ENCODE results near the gene KRT36. TPM values are rescaled to one million over a fixed set of nuclear protein-coding genes. Genes with fewer than 3 reads are reported as not detected.

KRT36 gene
- total RNA-seq, 4 donors from 2014 or later = 0.97 TPM; not detected in 3

DNA sequence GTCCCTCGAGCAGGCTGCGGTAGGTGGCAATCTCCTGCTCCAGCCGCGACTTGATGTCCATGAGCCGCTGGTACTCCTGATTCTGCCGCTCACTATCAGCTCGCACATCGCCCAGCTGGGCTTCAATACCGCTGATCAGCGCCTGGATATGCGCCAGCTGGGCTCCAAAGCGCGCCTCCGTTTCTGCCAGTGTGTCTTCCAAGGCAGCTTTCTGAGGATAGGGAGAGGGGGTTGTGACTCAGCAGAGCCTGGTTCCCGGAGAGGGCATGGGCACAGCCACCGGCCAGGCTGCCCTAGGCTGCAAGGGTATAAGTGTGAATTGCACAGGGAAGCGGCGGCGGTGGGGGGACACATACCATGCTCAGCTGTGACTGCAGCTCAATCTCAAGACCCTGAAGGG lies 34.1 kb upstream of the KRT36 start:
- no peak overlapping the region for H3K4me3 ChIP-seq (ENCODE audit: low read depth, poor library complexity, severe bottlenecking)
- no peak for DNase-seq (ENCODE audit: low spot score in 2 of 2)
- intact Hi-C loops (cut with DNase I; ENCODE audit: low total_unique reads) = no loop called here
- no peak for TF ChIP-seq CTCF (IDR thresholded peaks at IDR 0.05)
- TF ChIP-seq POLR2A (IDR thresholded peaks at IDR 0.05) = no peak
- 58 to 64% methylated on average over 19 of the region's 19 CpGs for WGBS, 2 donors

DNA sequence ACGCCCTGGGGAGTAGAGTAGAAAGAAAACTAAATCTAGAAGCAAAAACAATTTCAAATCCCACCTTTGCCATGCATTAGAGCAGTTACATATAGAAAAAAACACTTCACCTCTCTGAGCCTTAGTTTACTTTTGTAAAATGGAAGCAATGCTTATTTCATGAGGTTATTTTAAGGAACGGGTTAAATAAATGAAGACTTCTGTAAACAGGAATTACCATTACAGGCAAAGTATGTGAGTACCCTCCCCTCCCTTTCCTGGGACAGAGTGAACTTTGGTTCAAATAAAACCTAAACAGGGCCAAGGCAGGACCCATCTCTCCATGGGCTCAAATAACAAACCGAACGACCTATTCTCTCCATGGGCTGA lies 33.5 kb upstream of the KRT36 start:
- TF ChIP-seq CTCF (IDR thresholded peaks at IDR 0.05) (no peak), POLR2A (IDR thresholded peaks at IDR 0.05) (no peak)
- no peak overlapping the region for H3K4me3 ChIP-seq (ENCODE audit: low read depth, poor library complexity, severe bottlenecking)
- no peak for DNase-seq (ENCODE audit: low spot score in 2 of 2)
- 71 to 81% methylated on average over 4 of the region's 4 CpGs for WGBS, 2 donors
- intact Hi-C loops (cut with DNase I; ENCODE audit: low total_unique reads) = no loop called here

GRCh38 chr17:41522301-41523224 lies 32.9 kb upstream of the KRT36 start:
- no peak for DNase-seq (ENCODE audit: low spot score in 2 of 2)
- 80 to 81% methylated on average over 9 to 12 of the region's 12 CpGs for WGBS, 2 donors

DNA sequence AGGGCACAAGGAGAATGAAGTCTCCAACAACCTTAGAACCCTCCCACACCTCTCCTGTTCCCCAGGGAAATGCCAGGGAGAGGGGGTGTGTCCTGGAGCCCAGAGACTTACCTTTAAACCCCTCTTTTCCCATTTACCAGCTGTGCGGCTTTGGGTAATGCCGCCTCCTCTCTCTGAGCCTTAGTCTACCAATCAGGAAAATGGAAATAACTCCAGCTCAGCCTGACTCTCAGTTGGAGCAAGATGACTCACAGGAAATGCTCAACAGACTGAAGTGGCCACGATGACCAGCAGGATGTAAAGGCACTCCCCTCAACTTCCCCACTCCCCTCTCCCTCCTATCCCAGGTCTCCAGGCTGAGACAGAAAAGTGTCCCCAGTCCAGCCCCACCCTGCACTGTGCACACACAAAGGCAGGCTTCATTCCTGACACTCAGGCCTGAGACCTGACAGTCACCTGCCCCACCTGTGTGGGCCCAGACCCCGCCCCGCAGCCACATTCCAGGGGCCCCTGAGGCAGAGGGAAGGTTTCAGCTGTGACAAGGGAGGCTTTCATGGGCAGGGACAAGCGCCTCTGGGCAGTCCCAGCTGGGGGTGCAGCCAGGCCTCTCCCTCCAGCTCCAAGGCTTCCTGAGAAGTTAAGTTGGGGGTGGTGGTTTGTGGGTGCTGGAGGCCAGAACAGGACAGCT lies 32.0 kb upstream of the KRT36 start:
- no peak for DNase-seq (ENCODE audit: low spot score in 2 of 2)
- WGBS, 2 donors = 55 to 61% methylated on average over 6 of the region's 6 CpGs
- intact Hi-C loops (cut with DNase I; ENCODE audit: low total_unique reads) = no loop called here
- H3K4me3 ChIP-seq (ENCODE audit: low read depth, poor library complexity, severe bottlenecking) = no peak overlapping the region
- no peak for TF ChIP-seq POLR2A (IDR thresholded peaks at IDR 0.05)
- TF ChIP-seq CTCF (IDR thresholded peaks at IDR 0.05) = no peak

More at GRCh38 chr17:41522301-41523224, 32.9 kb upstream of the KRT36 start:
- H3K4me3 ChIP-seq (ENCODE audit: low read depth, poor library complexity, severe bottlenecking) = no peak overlapping the region
- intact Hi-C loops (cut with DNase I; ENCODE audit: low total_unique reads) = no loop called here
- no peak for TF ChIP-seq POLR2A (IDR thresholded peaks at IDR 0.05)
- TF ChIP-seq CTCF (IDR thresholded peaks at IDR 0.05) = no peak

DNA sequence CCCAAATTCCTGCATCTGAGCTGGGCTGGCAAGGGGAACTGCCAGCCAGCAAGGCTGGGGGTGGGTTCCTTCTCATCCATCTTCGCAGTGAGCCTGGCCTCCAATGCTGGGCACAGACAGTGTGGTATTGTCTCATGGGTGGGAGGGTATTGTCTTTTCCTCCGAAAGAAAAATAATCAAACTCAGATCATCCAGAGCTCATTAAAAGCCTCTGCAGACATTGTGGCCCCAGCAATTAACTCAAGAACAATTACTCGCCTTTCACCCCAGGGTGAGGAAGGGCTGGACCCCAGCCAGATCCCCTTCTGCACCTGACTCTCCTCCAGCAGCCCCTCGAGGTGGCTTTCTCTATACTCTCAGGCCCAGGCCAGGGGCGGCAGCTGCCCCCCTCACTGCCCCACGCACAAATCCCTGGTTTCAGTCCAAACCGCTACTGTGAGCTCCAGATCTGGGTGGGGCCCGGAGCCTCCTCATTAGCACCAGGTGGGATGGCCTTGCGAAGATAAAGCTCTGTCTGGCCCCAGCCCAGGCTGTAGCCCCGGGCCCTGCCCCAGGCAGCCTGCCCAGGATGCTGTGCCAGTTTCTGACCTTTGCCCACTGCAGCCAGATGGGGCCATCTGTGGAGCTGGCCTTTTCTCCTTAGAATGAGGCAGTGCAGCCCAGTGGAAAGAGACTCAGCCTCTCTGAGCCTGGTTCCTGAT lies 31.3 kb upstream of the KRT36 start:
- TF ChIP-seq CTCF (IDR thresholded peaks at IDR 0.05) (no peak), POLR2A (IDR thresholded peaks at IDR 0.05) (no peak)
- no peak for DNase-seq (ENCODE audit: low spot score in 2 of 2)
- intact Hi-C loops (cut with DNase I; ENCODE audit: low total_unique reads) = no loop called here
- no peak overlapping the region for H3K4me3 ChIP-seq (ENCODE audit: low read depth, poor library complexity, severe bottlenecking)
- 31 to 38% methylated on average over 10 of the region's 10 CpGs for WGBS, 2 donors
